OCI-LY3 (cell line): ENCODE results near the gene ANKRD44.

Source experiments
- H2AFZ ChIP-seq: fragments of 200-600, 300-600 bp; shearing (Covaris generic); 2 replicates; pipeline ENCODE4 v1.6.0; 2014; ENCODE audit warnings: antibody characterized with exemption, low read depth, low read length
- H3K27ac ChIP-seq: fragments of 200-600, 300-600 bp; sonication (generic); 2 replicates; pipeline ENCODE4 v1.5.1; 2014; ENCODE audit warnings: mild to moderate bottlenecking, low read length, moderate library complexity, mixed read lengths
- H3K27me3 ChIP-seq: fragments of 200-600, 300-600 bp; sonication (generic); 2 replicates; pipeline ENCODE4 v1.6.1; 2014; ENCODE audit warnings: low read depth, low read length, mixed read lengths
- H3K36me3 ChIP-seq: fragments of 200-600, 300-600 bp; sonication (generic); replicated peaks from 2 replicates; pipeline ENCODE3; 2014; ENCODE audit warnings: low read depth, low read length, mixed read lengths
- H3K4me1 ChIP-seq: fragments of 300-600, 200-600 bp; sonication (generic); 2 replicates; pipeline ENCODE4 v1.6.1; 2014; ENCODE audit warnings: low read length, mixed read lengths
- H3K4me2 ChIP-seq: fragments of 200-600, 300-600 bp; sonication (generic); 2 replicates; pipeline ENCODE4 v1.6.1; 2014; ENCODE audit warnings: low read length, mixed read lengths
- H3K4me3 ChIP-seq: fragments of 300-600, 200-600 bp; sonication (generic); 2 replicates; pipeline ENCODE4 v1.5.1; 2014; ENCODE audit warnings: antibody characterized with exemption, mild to moderate bottlenecking, low read length, moderate library complexity
- H3K79me2 ChIP-seq: fragments of 300-600, 200-600 bp; shearing (Covaris generic); 2 replicates; pipeline ENCODE4 v1.6.1; 2014; ENCODE audit warnings: mild to moderate bottlenecking, low read length, mixed read lengths
- H3K9ac ChIP-seq: fragments of 300-600, 200-600 bp; shearing (Covaris generic); 2 replicates; pipeline ENCODE4 v1.6.0; 2014; ENCODE audit warnings: mild to moderate bottlenecking, low read length, moderate library complexity
- H3K9me3 ChIP-seq: fragments of 200-600, 300-600 bp; shearing (Covaris generic); 2 replicates; pipeline ENCODE4 v1.6.1; 2014; ENCODE audit warnings: low read length, mixed read lengths; ENCODE audit not compliant: insufficient read depth
- H4K20me1 ChIP-seq: fragments of 200-600, 300-600 bp; sonication (generic); 2 replicates; pipeline ENCODE4 v1.6.1; 2016; ENCODE audit warnings: low read length, mixed read lengths; ENCODE audit not compliant: insufficient read depth
- CTCF ChIP-seq: fragments of 200-600, 300-600 bp; sonication (generic); IDR thresholded peaks from 2 replicates; pipeline ENCODE4 v1.5.1; 2014; ENCODE audit warnings: antibody characterized with exemption, low read length, low read depth
- EZH2phosphoT487 ChIP-seq: fragments of 200-600 bp; shearing (Covaris generic); IDR thresholded peaks from 2 replicates; pipeline ENCODE4 v1.6.1; 2018; ENCODE audit warnings: antibody characterized with exemption, mixed run types, low read depth

The ANKRD44 gene

DNA sequence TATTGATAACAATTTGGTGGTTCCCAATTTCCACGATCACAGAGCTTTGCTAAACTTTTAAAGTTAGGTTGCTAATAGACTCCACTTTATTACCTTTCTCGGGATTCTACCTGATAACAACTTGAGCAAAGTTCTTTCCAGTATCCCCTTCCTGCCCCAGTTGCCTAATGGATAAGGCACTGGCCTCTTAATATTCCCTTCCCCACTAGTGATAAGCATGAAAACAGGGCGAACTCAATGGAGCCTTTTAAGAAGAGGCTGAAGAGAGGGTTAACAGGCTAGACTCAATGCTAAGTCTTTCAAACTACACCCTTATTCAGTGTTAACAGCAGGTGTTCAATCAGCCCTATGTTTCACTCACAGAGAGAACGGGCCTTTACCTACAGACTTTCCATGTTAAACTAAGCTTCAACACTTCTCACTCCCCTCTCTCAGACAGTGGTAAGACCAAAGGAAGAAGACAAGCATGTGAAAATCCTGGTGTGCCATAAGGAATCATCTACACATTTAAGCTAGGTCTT is 75.8 kb downstream of the ANKRD44 start:
- Histone ChIP-seq H3K27me3 (no peaks in the 10 kb centered on the region), H3K36me3 (no peaks in the 10 kb centered on the region), H3K79me2 (peaks cover 12% of the 10 kb centered on the region), H2AFZ (no peak overlapping the region), H4K20me1 (no peaks in the 10 kb centered on the region), H3K4me3 (no peak overlapping the region), H3K9ac (no peak overlapping the region), H3K27ac (no peak overlapping the region), H3K9me3 (no peaks in the 10 kb centered on the region), H3K4me2 (no peak overlapping the region), H3K4me1 (peaks cover 13% of the 10 kb centered on the region)
- TF ChIP-seq CTCF, result no peak
- TF ChIP-seq EZH2phosphoT487, result no peak

DNA sequence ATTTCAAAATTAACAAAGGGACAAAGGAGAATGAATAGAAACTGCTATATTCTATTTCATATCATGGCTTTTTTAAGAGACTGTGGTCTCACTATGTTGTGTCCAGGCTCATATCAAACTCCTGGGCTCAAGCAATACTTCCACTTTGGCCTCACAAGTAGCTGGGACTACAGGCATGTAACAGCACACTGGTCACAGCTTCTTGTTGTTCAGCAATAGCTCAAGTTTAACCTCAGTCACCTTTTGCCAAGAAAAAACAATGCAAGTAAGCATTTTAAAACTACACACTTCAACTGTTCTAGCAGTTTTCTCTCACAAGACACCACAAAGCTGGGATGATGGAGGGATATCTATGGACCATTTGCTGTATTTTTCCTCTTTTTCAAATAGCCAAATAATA is 77.1 kb downstream of the ANKRD44 start:
- no peaks in the 10 kb centered on the region for H3K27me3 ChIP-seq
- no peak overlapping the region for H3K27ac ChIP-seq
- H3K4me1 ChIP-seq, result peaks cover 3% of the 10 kb centered on the region; the same call in 1 of the 2 replicates
- H3K9me3 ChIP-seq, result no peaks in the 10 kb centered on the region
- H2AFZ ChIP-seq, result no peak overlapping the region
- no peak overlapping the region for H3K4me3 ChIP-seq
- H3K36me3 ChIP-seq, result no peaks in the 10 kb centered on the region
- no peaks in the 10 kb centered on the region for H4K20me1 ChIP-seq
- no peak for TF ChIP-seq CTCF
- no peak for TF ChIP-seq EZH2phosphoT487
- H3K9ac ChIP-seq, result no peak overlapping the region
- no peak overlapping the region for H3K4me2 ChIP-seq
- peaks cover 6% of the 10 kb centered on the region; the same call in 1 of the 2 replicates for H3K79me2 ChIP-seq

- H3K4me3 ChIP-seq, result no peak overlapping the region
- H3K79me2 ChIP-seq, result peaks cover 2% of the 10 kb centered on the region; the same call in 1 of the 2 replicates
- no peaks in the 10 kb centered on the region for H4K20me1 ChIP-seq
Observed at GRCh38 chr2:197232010-197232409, 78.6 kb downstream of the ANKRD44 start.

More at GRCh38 chr2:197232010-197232409, 78.6 kb downstream of the ANKRD44 start:
- Histone ChIP-seq H3K27me3 (no peaks in the 10 kb centered on the region), H3K4me1 (no peaks in the 10 kb centered on the region), H2AFZ (no peak overlapping the region), H3K9ac (no peak overlapping the region), H3K36me3 (no peaks in the 10 kb centered on the region), H3K4me2 (no peak overlapping the region), H3K27ac (no peak overlapping the region), H3K9me3 (no peaks in the 10 kb centered on the region)
- no peak for TF ChIP-seq CTCF
- TF ChIP-seq EZH2phosphoT487, result no peak
